ENCODE results near the gene CD200R1.

CD200R1 gene

GRCh38 chr3:112871735-112872134 is 103.2 kb downstream of the CD200R1 start:
- TF ChIP-seq POLR2AphosphoS5 (IDR thresholded peaks at IDR 0.05; ENCODE audit: low read depth): no peak
- DNase-seq (ENCODE audit: low read depth in 1 of 2, low spot score in 1 of 2): no peak
- H3K27ac ChIP-seq (replicated peaks): no peak overlapping the region
- H3K4me3 ChIP-seq (replicated peaks; ENCODE audit: insufficient read depth, low read length): no peak overlapping the region
- no peaks in the 10 kb centered on the region for H3K27me3 ChIP-seq (ENCODE audit: insufficient read depth, poor library complexity, severe bottlenecking)
